Spinal cord (tissue), 10 donors: ENCODE measurements around the gene VWA3B. TPM values are rescaled to one million over a fixed set of nuclear protein-coding genes. Genes with fewer than 3 reads are reported as not detected.

Experiments
- DNase-seq, 6 donors: peaks; one replicate each; pipeline versions ENCODE4 v3.0.0 to v3.0.0-alpha.2; 2013 to 2015; ENCODE audit warnings: low spot score in 6 of 6, low read depth in 4 of 6
- H3K27ac ChIP-seq: one replicate; pipeline ENCODE4 v1.5.1; 2013; ENCODE audit warnings: low read depth, low read length, control low read depth
- H3K27me3 ChIP-seq: one replicate; pipeline ENCODE4 v1.6.1; 2013; ENCODE audit warnings: low read length; ENCODE audit not compliant: control insufficient read depth, insufficient read depth
- H3K36me3 ChIP-seq: one replicate; pipeline ENCODE4 v1.6.1; 2013; ENCODE audit warnings: low read length; ENCODE audit not compliant: control insufficient read depth, insufficient read depth
- H3K4me1 ChIP-seq: one replicate; pipeline ENCODE4 v1.6.1; 2013; ENCODE audit warnings: low read length; ENCODE audit not compliant: control insufficient read depth, insufficient read depth
- H3K4me3 ChIP-seq: one replicate; pipeline ENCODE4 v1.5.1; 2013; ENCODE audit warnings: low read depth, low read length, control low read depth
- H3K9me3 ChIP-seq: one replicate; pipeline ENCODE4 v1.6.1; 2013; ENCODE audit warnings: low read length; ENCODE audit not compliant: control insufficient read depth, insufficient read depth
- WGBS: methylation state at CpG from one replicate; pipeline ENCODE4 v1.1.5; 2013; ENCODE audit warnings: missing lambda C conversion rate; ENCODE audit not compliant: insufficient coverage; 5-methylcytosine and 5-hydroxymethylcytosine counted together
- polyA plus RNA-seq, 2 donors: library from polyadenylated mRNA; unstranded; fragments of 120-200 nt; gene quantifications; one replicate each; pipeline ENCODE4 v1.2.1, GENCODE V29; 2013; ENCODE audit not compliant: insufficient read length in 2 of 2
- total RNA-seq, 2 donors: library from RNA; depleted of rRNA in 1 of 2; stranded (reverse); fragments of 120-200 nt in 1 of 2; fragments of >200 nt in 1 of 2; gene quantifications; one replicate each; pipeline versions ENCODE4 v1.2.3 to v1.2.4, GENCODE V29; 2013 to 2014
- donor health status: healthy.

Gene VWA3B
- total and polyA plus RNA-seq, 4 donors = 1.5 to 5.9 (median 3.3) TPM

DNA sequence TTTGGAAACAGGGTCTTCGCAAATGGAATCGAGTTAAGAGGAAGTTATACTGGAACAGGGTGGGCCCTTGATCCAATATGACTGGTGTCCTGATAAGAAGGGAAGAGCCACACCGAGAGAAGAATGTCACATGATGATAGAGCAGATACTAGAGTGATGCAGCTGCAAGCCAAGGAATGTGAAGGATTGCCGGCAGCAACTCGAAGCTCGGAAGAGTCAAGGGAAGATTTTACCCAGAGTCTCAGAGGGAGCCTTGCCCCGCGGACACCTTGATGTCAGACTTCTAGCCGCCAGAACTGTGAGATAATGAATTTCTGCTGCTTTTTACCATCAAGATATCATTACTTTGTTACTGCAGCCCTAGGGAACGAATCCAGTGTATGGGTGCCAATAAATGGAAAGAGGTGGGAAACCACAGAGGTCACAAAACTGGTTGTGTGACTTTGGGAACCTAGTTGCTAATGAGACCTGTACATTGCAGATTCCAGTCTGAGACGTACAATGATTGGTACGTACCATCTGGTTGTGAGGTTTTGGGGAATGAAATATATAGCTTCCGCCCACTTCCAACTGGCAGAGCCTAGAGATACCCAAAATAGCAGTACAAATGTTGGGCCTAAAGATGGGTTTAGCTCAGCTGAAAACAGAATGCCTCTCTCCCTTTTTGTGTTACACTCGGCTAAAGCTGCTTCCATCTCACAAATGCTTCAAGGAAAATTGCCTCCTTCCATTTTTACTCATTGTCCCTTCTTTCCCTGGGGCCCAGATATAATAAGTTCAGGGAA is 28.6 kb upstream of the VWA3B start:
- Histone ChIP-seq H3K36me3 (no peaks in the 10 kb centered on the region), H3K9me3 (no peaks in the 10 kb centered on the region), H3K27ac (no peak overlapping the region), H3K27me3 (no peaks in the 10 kb centered on the region), H3K4me3 (no peak overlapping the region), H3K4me1 (no peaks in the 10 kb centered on the region)
- DNase-seq = peak in 1 of 6 donors; percentile 63
- 98% methylated on average over 9 of the region's 14 CpGs for WGBS

DNA sequence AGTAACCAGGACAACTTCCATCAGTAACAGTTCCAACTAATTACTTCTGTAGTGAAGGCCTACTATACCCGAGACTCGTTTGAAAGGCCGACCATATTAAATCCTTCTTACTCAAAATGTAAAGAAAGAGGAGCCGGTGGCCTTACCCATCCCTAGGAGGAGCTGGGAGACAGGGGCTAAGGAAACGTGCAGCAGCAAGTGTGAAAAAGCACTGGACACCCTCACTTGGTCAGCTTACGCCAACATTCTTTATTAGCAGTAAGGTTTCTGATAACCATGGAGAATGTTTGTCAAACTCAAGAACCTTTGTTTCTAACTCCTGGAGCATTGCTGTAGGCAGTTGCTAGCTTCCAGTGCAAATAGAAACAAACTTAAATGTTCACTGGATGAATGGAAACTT is 26.7 kb upstream of the VWA3B start:
- Histone ChIP-seq H3K4me1 (no peaks in the 10 kb centered on the region), H3K27me3 (no peaks in the 10 kb centered on the region), H3K9me3 (no peaks in the 10 kb centered on the region), H3K4me3 (no peak overlapping the region), H3K36me3 (no peaks in the 10 kb centered on the region), H3K27ac (no peak overlapping the region)
- DNase-seq = no peak
- WGBS = 88% methylated on average over 1 of the region's 6 CpGs

DNA sequence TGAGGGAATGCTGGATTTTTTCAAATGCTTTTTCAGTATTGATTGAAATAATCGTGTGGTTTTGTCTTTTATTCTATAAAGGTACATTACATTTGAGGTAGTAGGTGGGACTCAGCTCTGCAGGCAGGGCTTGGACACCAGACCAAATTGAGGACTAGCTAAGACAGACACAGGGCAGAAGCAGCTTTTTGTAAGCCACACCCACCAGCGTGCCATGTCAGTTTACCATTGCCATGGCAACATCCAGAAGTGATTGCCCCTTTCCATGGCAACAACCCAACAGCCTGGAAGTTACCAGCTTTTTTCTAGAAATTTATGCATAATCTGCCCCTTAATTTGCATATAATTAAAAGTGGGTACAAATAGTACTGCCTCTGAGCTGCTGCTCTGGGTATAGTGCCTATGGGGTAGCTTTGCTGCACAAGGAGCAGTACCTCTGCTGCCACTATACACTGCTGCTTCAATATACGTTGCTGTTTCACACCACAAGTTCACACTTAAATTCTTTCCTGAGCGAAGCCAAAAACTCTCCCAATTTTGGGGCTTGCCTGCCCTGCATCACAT is 23.6 kb upstream of the VWA3B start:
- Histone ChIP-seq H3K4me3 (no peak overlapping the region), H3K36me3 (no peaks in the 10 kb centered on the region), H3K27me3 (no peaks in the 10 kb centered on the region), H3K4me1 (no peaks in the 10 kb centered on the region), H3K27ac (no peak overlapping the region), H3K9me3 (no peaks in the 10 kb centered on the region)
- 20% methylated on average over 1 of the region's 4 CpGs for WGBS
- DNase-seq = peak in 2 of 6 donors; percentile 62 to 67

GRCh38 chr2:98065808-98066207 is 21.2 kb upstream of the VWA3B start:
- H3K27ac ChIP-seq = no peak overlapping the region
- H3K4me1 ChIP-seq = no peaks in the 10 kb centered on the region
- no peaks in the 10 kb centered on the region for H3K27me3 ChIP-seq
- H3K36me3 ChIP-seq = no peaks in the 10 kb centered on the region
- WGBS = 100% methylated on average over 4 of the region's 4 CpGs
- no peaks in the 10 kb centered on the region for H3K9me3 ChIP-seq
- no peak for DNase-seq
- no peak overlapping the region for H3K4me3 ChIP-seq

GRCh38 chr2:98067160-98067559 is 19.8 kb upstream of the VWA3B start:
- no CpG with 5 or more reads among the region's 5 CpGs for WGBS
- Histone ChIP-seq H3K27me3 (no peaks in the 10 kb centered on the region), H3K27ac (no peak overlapping the region), H3K9me3 (no peaks in the 10 kb centered on the region), H3K4me3 (no peak overlapping the region), H3K4me1 (no peaks in the 10 kb centered on the region), H3K36me3 (no peaks in the 10 kb centered on the region)
- DNase-seq = no peak

DNA sequence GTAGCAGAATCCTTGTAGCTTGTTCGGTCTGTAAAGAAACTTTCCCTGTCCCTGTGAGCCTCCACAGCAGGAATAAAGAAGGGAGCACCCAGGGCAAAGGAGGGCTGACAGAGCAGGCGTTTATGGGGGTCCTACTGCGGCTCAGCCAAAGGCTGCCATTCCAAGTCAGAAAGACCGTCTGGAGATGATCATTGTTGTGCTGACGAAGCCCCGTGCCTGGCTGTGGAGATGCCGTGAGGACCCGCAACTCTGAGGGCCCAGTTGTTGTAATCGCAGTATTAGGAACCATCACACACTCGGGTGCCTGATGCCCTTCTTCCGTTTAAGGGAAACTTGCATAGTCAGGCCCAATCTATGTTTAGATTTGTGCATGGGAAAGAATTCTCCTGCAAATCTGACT is 16.9 kb upstream of the VWA3B start:
- no peak overlapping the region for H3K27ac ChIP-seq
- H3K4me3 ChIP-seq = no peak overlapping the region
- no peaks in the 10 kb centered on the region for H3K36me3 ChIP-seq
- H3K9me3 ChIP-seq = no peaks in the 10 kb centered on the region
- no peaks in the 10 kb centered on the region for H3K27me3 ChIP-seq
- no peak for DNase-seq
- WGBS = 46% methylated on average over 11 of the region's 11 CpGs
- H3K4me1 ChIP-seq = no peaks in the 10 kb centered on the region

DNA sequence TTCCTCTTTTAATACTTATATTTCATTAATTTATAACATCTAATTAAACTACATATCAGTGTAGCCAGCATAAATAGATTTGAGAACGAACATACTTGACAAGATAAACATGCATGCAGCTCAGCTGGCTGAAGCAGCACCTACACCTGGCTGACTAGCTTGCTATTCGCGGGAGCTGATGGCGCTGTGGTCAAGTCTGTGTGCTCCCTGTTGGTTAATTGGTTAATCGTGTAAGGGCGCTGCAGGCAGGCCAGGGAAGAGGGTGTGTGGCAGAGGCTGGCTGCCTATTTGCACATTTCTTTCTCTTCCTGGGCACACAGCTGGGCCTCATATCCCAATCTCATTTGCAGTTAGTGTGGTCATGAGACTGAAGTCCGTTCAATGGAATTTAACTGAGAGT is 14.5 kb upstream of the VWA3B start:
- no peaks in the 10 kb centered on the region for H3K9me3 ChIP-seq
- no peaks in the 10 kb centered on the region for H3K4me1 ChIP-seq
- no peak overlapping the region for H3K4me3 ChIP-seq
- DNase-seq = no peak
- WGBS = 75% methylated on average over 5 of the region's 7 CpGs
- H3K27ac ChIP-seq = no peak overlapping the region
- no peaks in the 10 kb centered on the region for H3K27me3 ChIP-seq
- H3K36me3 ChIP-seq = no peaks in the 10 kb centered on the region

DNA sequence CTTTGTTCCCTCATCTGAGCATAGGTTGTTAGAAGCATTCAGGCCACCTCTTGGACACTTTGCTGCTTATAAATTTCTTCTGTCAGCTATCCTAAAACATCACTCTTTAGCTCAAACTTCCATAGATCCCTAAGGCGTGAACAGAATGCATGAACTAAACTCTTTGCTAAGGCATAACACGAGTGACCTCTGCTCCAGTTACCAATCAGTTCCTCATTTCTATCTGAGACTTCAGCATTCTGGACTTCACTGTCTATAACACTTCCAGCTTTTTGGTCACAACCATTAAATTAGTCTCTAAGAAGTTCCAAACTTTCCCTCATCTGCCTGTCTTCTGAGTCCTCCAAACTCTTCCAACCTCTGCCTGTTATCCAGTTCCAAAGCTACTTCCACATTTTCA is 8.3 kb upstream of the VWA3B start:
- DNase-seq = no peak
- Histone ChIP-seq H3K27ac (no peak overlapping the region), H3K4me3 (no peak overlapping the region), H3K4me1 (no peaks in the 10 kb centered on the region), H3K9me3 (no peaks in the 10 kb centered on the region), H3K27me3 (no peaks in the 10 kb centered on the region), H3K36me3 (no peaks in the 10 kb centered on the region)
- WGBS = 91% methylated on average over 2 of the region's 2 CpGs

GRCh38 chr2:98084151-98084868 is 2.7 kb upstream of the VWA3B start:
- WGBS = 60% methylated on average over 3 of the region's 5 CpGs
- Histone ChIP-seq H3K4me3 (no peak overlapping the region), H3K27me3 (peaks cover 15% of the 10 kb centered on the region), H3K9me3 (no peaks in the 10 kb centered on the region), H3K27ac (no peak overlapping the region), H3K36me3 (no peaks in the 10 kb centered on the region), H3K4me1 (peaks cover 13% of the 10 kb centered on the region)
- no peak for DNase-seq

GRCh38 chr2:98084869-98085238 is 2.1 kb upstream of the VWA3B start:
- DNase-seq = no peak
- Histone ChIP-seq H3K4me3 (no peak overlapping the region), H3K9me3 (no peaks in the 10 kb centered on the region), H3K27ac (no peak overlapping the region), H3K4me1 (peaks cover 13% of the 10 kb centered on the region), H3K36me3 (no peaks in the 10 kb centered on the region), H3K27me3 (peaks cover 15% of the 10 kb centered on the region)
- 73% methylated on average over 3 of the region's 3 CpGs for WGBS
